ENCODE measurements around the gene CALN1.

DNA sequence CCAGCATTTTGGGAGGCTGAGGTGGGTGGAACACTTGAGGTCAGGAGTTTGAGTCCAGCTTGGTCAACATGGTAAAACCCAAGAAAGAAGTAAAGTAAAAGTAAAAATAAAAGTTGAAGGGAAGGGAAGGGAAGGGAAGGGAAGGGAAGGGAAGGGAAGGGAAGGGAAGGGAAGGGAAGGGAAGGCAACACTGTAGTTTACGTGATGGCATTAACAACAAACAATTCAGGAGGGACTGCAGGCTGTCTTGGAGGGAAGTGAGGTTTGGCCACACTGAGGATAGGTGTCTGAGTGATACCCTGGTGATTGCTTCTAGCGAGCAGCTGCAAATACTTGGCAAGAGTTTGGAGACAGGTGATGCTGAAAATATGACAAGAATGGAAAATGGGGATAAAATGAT lies 298.0 kb downstream of the CALN1 start:
- TF ChIP-seq GATA3 (IDR thresholded peaks at IDR 0.05; ENCODE audit: low read depth, low read length) (no peak), GATA2 (IDR thresholded peaks at IDR 0.05; ENCODE audit: low read depth, low read length) (no peak)

Measured in SH-SY5Y (cell line).